ENCODE data around the gene SENP7.

The SENP7 gene

GRCh38 chr3:101388706-101389105 lies 124.3 kb downstream of the SENP7 start:
- no peak overlapping the region for H3K4me3 ChIP-seq (ENCODE audit: low read depth, low read length)
- TF ChIP-seq CTCF (IDR thresholded peaks at IDR 0.05; ENCODE audit: insufficient read depth, low read depth, low read length, missing control alignments): no peak
- no peak for DNase-seq (ENCODE audit: low read depth)

- no peak for TF ChIP-seq CTCF (IDR thresholded peaks at IDR 0.05; ENCODE audit: insufficient read depth, low read depth, low read length, missing control alignments)
- DNase-seq (ENCODE audit: low read depth): no peak
- no peak overlapping the region for H3K4me3 ChIP-seq (ENCODE audit: low read depth, low read length)
Measured at GRCh38 chr3:101387351-101387750, 125.7 kb downstream of the SENP7 start.

GRCh38 chr3:101384426-101384825 lies 128.6 kb downstream of the SENP7 start:
- TF ChIP-seq CTCF (IDR thresholded peaks at IDR 0.05; ENCODE audit: insufficient read depth, low read depth, low read length, missing control alignments): no peak
- no peak overlapping the region for H3K4me3 ChIP-seq (ENCODE audit: low read depth, low read length)
- no peak for DNase-seq (ENCODE audit: low read depth)

- TF ChIP-seq CTCF (IDR thresholded peaks at IDR 0.05; ENCODE audit: insufficient read depth, low read depth, low read length, missing control alignments): no peak
- H3K4me3 ChIP-seq (ENCODE audit: low read depth, low read length): no peak overlapping the region
- DNase-seq (ENCODE audit: low read depth): no peak
Measured at GRCh38 chr3:101383656-101384055, 129.4 kb downstream of the SENP7 start.

- no peak overlapping the region for H3K4me3 ChIP-seq (ENCODE audit: low read depth, low read length)
- DNase-seq (ENCODE audit: low read depth): no peak
- no peak for TF ChIP-seq CTCF (IDR thresholded peaks at IDR 0.05; ENCODE audit: insufficient read depth, low read depth, low read length, missing control alignments)
Measured at GRCh38 chr3:101383156-101383575, 129.8 kb downstream of the SENP7 start.

- TF ChIP-seq CTCF (IDR thresholded peaks at IDR 0.05; ENCODE audit: insufficient read depth, low read depth, low read length, missing control alignments): no peak
- H3K4me3 ChIP-seq (ENCODE audit: low read depth, low read length): no peak overlapping the region
- DNase-seq (ENCODE audit: low read depth): peak; percentile 34
Measured at GRCh38 chr3:101381809-101382208, 131.2 kb downstream of the SENP7 start.

GRCh38 chr3:101379658-101380376 lies 133.2 kb downstream of the SENP7 start:
- TF ChIP-seq CTCF (IDR thresholded peaks at IDR 0.05; ENCODE audit: insufficient read depth, low read depth, low read length, missing control alignments): no peak
- peak; percentile 81 for DNase-seq (ENCODE audit: low read depth)
- no peak overlapping the region for H3K4me3 ChIP-seq (ENCODE audit: low read depth, low read length)

Measured in GM12865 (cell line).